HepG2 (cell line): ENCODE measurements around the gene GNAI2. TPM values are rescaled to one million over a fixed set of nuclear protein-coding genes. Genes with fewer than 3 reads are reported as not detected.
A peak's percentile ranks its signal among the peaks of the same experiment; 100 is the strongest.

Source experiments
- AGO2 ChIP-seq: fragments of 200-400 bp; formaldehyde crosslinking; optimal IDR thresholded peaks from 2 replicates; pipeline ENCODE3; 2017; ENCODE audit warnings: mild to moderate bottlenecking, low read depth, low read length, moderate library complexity
- BRD4 ChIP-seq: sonication (generic); formaldehyde crosslinking; IDR thresholded peaks from 2 replicates; pipeline ENCODE4 v1.4.0; 2020; ENCODE audit warnings: missing genetic modification reagents
- FOXA1 ChIP-seq, 2 experiments: fragments of 450-650 bp in 1 of 2; sonication (generic) in 1 of 2; formaldehyde crosslinking in 1 of 2; IDR thresholded peaks; 2 replicates each; pipeline versions ENCODE4 v1.4.0 to v1.6.1; 2016 to 2020; ENCODE audit warnings: missing genetic modification reagents in 1 of 2
- FOXO1 ChIP-seq: sonication (generic); formaldehyde crosslinking; IDR thresholded peaks from 2 replicates; pipeline ENCODE4 v1.4.0; 2020; ENCODE audit warnings: missing genetic modification reagents
- MBNL3 ChIP-seq: fragments of 250-450 bp; sonication (Bioruptor Pico); conservative IDR thresholded peaks from 2 replicates; pipeline ENCODE4 v1.8.0; 2022; ENCODE audit warnings: mild to moderate bottlenecking, inconsistent platforms
- NFYC ChIP-seq: IDR thresholded peaks from 2 replicates; pipeline ENCODE4 v1.6.1; 2016; ENCODE audit warnings: missing genetic modification reagents, missing compliant biosample characterization
- NKX3-1 ChIP-seq: sonication (generic); formaldehyde crosslinking; IDR thresholded peaks from 2 replicates; pipeline ENCODE4 v1.5.0; 2020; ENCODE audit warnings: missing genetic modification reagents
- SRSF1 ChIP-seq: fragments of 200-400 bp; formaldehyde crosslinking; optimal IDR thresholded peaks from 2 replicates; pipeline ENCODE3; 2017; ENCODE audit warnings: mild to moderate bottlenecking, low read depth, low read length, moderate library complexity
- ZNF274 ChIP-seq: sonication (generic); formaldehyde crosslinking; IDR thresholded peaks from 2 replicates; pipeline ENCODE4 v1.5.1; 2020; ENCODE audit warnings: mild to moderate bottlenecking, missing genetic modification reagents
- ZNF615 ChIP-seq: sonication (generic); formaldehyde crosslinking; IDR thresholded peaks from 2 replicates; pipeline ENCODE4 v1.5.0; 2020; ENCODE audit warnings: mild to moderate bottlenecking, missing genetic modification reagents, borderline replicate concordance
- ZNF619 ChIP-seq: sonication (generic); formaldehyde crosslinking; IDR thresholded peaks from 2 replicates; pipeline ENCODE4 v1.4.0; 2020; ENCODE audit warnings: mild to moderate bottlenecking, missing genetic modification reagents
- ZNF713 ChIP-seq: sonication (generic); formaldehyde crosslinking; IDR thresholded peaks from 2 replicates; pipeline ENCODE4 v1.4.0; 2020; ENCODE audit warnings: mild to moderate bottlenecking, missing genetic modification reagents
- ZNF792 ChIP-seq: IDR thresholded peaks from 2 replicates; pipeline ENCODE4 v1.6.1; 2016
- polyA plus RNA-seq, 8 experiments: library from polyadenylated mRNA; depleted of rRNA in 3 of 8; stranded (reverse) in 7 of 8; unstranded in 1 of 8; fragments of >200 nt; fragmentation: Illumina TruSeq in 4 of 8; extraction: Trizol in 4 of 8; gene quantifications; 2 replicates each; pipeline versions ENCODE4 v1.2.1 to v1.2.3, GENCODE V29; 2011 to 2016; ENCODE audit warnings: low read depth in 4 of 8, missing spikeins in 1 of 8, mixed read lengths in 1 of 8; ENCODE audit not compliant: insufficient read depth in 1 of 8
- total RNA-seq, 5 experiments: library from RNA; depleted of rRNA; stranded (reverse); fragments of >200 nt; fragmentation: Illumina TruSeq; extraction: Trizol; gene quantifications; 2 replicates each; pipeline ENCODE4 v1.2.3, GENCODE V29; 2016; ENCODE audit warnings: low read depth in 1 of 5
- TF ChIP-seq, protein P1 (sequence below): sonication (generic); formaldehyde crosslinking; IDR thresholded peaks from 2 replicates; pipeline ENCODE4 v1.4.0; 2020; ENCODE audit warnings: missing genetic modification reagents
- TF ChIP-seq, protein P2 (sequence below): sonication (generic); formaldehyde crosslinking; IDR thresholded peaks from 2 replicates; pipeline ENCODE4 v1.4.0; 2020; ENCODE audit warnings: missing genetic modification reagents, mild to moderate bottlenecking, borderline replicate concordance
- TF ChIP-seq, protein P3 (sequence below): sonication (generic); formaldehyde crosslinking; IDR thresholded peaks from 2 replicates; pipeline ENCODE4 v1.4.0; 2020; ENCODE audit warnings: missing genetic modification reagents, mild to moderate bottlenecking, borderline replicate concordance
- TF ChIP-seq, protein P4 (sequence below): sonication (generic); formaldehyde crosslinking; IDR thresholded peaks from 2 replicates; pipeline ENCODE4 v1.4.0; 2020; ENCODE audit warnings: missing genetic modification reagents
- TF ChIP-seq, protein P5 (sequence below): sonication (generic); formaldehyde crosslinking; IDR thresholded peaks from 2 replicates; pipeline ENCODE4; 2020; ENCODE audit warnings: missing genetic modification reagents, mild to moderate bottlenecking, borderline replicate concordance

Gene GNAI2
- total and polyA plus RNA-seq, 2 of the 13 experiments (the other 11 are each of a cell fraction or from before 2014, with no cell fraction given), result 51.1 to 66.2 TPM

DNA sequence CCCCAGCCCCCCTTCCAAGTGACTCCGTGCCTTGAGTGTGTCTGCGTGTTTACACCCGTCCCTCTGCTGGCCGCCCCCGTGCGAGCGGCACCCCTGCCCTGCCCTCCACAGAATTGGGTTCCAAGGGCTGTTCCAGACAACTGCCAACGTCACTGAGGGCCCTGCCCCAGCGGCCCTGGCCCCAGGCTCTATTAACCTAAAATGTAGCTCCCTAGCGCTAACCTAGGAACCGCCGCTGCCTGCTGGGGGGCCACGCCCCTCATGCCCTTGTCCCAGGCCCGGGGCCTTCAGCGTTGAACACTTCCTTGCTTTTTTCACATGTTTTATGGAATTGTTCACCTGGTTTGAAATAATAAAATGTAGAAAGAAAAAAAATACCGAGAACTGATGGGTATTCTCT, 23.0 kb downstream of the GNAI2 start (continued):
- TF ChIP-seq, protein P1, sequence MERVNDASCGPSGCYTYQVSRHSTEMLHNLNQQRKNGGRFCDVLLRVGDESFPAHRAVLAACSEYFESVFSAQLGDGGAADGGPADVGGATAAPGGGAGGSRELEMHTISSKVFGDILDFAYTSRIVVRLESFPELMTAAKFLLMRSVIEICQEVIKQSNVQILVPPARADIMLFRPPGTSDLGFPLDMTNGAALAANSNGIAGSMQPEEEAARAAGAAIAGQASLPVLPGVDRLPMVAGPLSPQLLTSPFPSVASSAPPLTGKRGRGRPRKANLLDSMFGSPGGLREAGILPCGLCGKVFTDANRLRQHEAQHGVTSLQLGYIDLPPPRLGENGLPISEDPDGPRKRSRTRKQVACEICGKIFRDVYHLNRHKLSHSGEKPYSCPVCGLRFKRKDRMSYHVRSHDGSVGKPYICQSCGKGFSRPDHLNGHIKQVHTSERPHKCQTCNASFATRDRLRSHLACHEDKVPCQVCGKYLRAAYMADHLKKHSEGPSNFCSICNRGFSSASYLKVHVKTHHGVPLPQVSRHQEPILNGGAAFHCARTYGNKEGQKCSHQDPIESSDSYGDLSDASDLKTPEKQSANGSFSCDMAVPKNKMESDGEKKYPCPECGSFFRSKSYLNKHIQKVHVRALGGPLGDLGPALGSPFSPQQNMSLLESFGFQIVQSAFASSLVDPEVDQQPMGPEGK (CRISPR knock-in tag), result peak; percentile 14; the same call in 1 of the 2 replicates
- TF ChIP-seq NKX3-1 (no peak), ZNF713 (CRISPR knock-in tag) (no peak), SRSF1 (peak; percentile 24), BRD4 (CRISPR knock-in tag) (no peak), ZNF615 (no peak), FOXO1 (CRISPR knock-in tag) (no peak), FOXA1 (IDR thresholded peaks at IDR 0.05) (no peak), FOXA1 (CRISPR knock-in tag; IDR thresholded peaks at IDR 0.05) (no peak), NFYC (CRISPR knock-in tag) (no peak), ZNF619 (CRISPR knock-in tag) (no peak), ZNF792 (no peak), MBNL3 (no peak), AGO2 (peak; percentile 33), ZNF274 (no peak)
- TF ChIP-seq, protein P2, sequence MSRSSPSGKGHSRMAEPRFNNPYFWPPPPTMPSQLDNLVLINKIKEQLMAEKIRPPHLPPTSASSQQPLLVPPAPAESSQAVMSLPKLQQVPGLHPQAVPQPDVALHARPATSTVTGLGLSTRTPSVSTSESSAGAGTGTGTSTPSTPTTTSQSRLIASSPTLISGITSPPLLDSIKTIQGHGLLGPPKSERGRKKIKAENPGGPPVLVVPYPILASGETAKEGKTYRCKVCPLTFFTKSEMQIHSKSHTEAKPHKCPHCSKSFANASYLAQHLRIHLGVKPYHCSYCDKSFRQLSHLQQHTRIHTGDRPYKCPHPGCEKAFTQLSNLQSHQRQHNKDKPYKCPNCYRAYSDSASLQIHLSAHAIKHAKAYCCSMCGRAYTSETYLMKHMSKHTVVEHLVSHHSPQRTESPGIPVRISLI (CRISPR knock-in tag), result no peak
- TF ChIP-seq, protein P3, sequence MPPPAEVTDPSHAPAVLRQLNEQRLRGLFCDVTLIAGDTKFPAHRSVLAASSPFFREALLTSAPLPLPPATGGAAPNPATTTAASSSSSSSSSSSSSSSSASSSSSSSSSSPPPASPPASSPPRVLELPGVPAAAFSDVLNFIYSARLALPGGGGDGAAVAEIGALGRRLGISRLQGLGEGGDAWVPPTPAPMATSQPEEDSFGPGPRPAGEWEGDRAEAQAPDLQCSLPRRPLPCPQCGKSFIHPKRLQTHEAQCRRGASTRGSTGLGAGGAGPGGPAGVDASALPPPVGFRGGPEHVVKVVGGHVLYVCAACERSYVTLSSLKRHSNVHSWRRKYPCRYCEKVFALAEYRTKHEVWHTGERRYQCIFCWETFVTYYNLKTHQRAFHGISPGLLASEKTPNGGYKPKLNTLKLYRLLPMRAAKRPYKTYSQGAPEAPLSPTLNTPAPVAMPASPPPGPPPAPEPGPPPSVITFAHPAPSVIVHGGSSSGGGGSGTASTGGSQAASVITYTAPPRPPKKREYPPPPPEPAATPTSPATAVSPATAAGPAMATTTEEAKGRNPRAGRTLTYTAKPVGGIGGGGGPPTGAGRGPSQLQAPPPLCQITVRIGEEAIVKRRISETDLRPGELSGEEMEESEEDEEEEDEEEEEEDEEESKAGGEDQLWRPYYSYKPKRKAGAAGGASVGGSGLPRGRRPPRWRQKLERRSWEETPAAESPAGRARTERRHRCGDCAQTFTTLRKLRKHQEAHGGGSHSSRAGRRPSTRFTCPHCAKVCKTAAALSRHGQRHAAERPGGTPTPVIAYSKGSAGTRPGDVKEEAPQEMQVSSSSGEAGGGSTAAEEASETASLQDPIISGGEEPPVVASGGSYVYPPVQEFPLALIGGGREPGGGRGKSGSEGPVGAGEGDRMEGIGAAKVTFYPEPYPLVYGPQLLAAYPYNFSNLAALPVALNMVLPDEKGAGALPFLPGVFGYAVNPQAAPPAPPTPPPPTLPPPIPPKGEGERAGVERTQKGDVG (CRISPR knock-in tag), result 0 out of 2 replicates have a peak, but pooled peaks have one; percentile 3
- TF ChIP-seq, protein P4, sequence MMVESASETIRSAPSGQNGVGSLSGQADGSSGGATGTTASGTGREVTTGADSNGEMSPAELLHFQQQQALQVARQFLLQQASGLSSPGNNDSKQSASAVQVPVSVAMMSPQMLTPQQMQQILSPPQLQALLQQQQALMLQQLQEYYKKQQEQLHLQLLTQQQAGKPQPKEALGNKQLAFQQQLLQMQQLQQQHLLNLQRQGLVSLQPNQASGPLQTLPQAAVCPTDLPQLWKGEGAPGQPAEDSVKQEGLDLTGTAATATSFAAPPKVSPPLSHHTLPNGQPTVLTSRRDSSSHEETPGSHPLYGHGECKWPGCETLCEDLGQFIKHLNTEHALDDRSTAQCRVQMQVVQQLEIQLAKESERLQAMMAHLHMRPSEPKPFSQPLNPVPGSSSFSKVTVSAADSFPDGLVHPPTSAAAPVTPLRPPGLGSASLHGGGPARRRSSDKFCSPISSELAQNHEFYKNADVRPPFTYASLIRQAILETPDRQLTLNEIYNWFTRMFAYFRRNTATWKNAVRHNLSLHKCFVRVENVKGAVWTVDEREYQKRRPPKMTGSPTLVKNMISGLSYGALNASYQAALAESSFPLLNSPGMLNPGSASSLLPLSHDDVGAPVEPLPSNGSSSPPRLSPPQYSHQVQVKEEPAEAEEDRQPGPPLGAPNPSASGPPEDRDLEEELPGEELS (CRISPR knock-in tag), result no peak
- TF ChIP-seq, protein P5, sequence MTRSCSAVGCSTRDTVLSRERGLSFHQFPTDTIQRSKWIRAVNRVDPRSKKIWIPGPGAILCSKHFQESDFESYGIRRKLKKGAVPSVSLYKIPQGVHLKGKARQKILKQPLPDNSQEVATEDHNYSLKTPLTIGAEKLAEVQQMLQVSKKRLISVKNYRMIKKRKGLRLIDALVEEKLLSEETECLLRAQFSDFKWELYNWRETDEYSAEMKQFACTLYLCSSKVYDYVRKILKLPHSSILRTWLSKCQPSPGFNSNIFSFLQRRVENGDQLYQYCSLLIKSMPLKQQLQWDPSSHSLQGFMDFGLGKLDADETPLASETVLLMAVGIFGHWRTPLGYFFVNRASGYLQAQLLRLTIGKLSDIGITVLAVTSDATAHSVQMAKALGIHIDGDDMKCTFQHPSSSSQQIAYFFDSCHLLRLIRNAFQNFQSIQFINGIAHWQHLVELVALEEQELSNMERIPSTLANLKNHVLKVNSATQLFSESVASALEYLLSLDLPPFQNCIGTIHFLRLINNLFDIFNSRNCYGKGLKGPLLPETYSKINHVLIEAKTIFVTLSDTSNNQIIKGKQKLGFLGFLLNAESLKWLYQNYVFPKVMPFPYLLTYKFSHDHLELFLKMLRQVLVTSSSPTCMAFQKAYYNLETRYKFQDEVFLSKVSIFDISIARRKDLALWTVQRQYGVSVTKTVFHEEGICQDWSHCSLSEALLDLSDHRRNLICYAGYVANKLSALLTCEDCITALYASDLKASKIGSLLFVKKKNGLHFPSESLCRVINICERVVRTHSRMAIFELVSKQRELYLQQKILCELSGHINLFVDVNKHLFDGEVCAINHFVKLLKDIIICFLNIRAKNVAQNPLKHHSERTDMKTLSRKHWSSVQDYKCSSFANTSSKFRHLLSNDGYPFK (CRISPR knock-in tag), result no peak
